Fibroblast of mammary gland (primary cell): Measurements from ENCODE around the gene EPB41.

Experiments
- DNase-seq: peaks from one replicate; pipeline ENCODE4 v3.0.0-alpha.2; 2010; ENCODE audit warnings: low read depth
- H3K4me3 ChIP-seq: 2 replicates; pipeline ENCODE4 v1.5.1; 2011; ENCODE audit warnings: low read depth, mild to moderate bottlenecking, low read length, moderate library complexity; ENCODE audit not compliant: control insufficient read depth
- CTCF ChIP-seq: conservative IDR thresholded peaks from 2 replicates; pipeline ENCODE4 v1.5.1; 2011; ENCODE audit warnings: low read depth, low read length, inconsistent platforms; ENCODE audit not compliant: control insufficient read depth, insufficient read depth

Gene EPB41

GRCh38 chr1:28897789-28898188 lies 16.6 kb upstream of the EPB41 start:
- H3K4me3 ChIP-seq = no peak overlapping the region
- TF ChIP-seq CTCF = no peak
- no peak for DNase-seq

- no peak for DNase-seq
- no peak overlapping the region for H3K4me3 ChIP-seq
- TF ChIP-seq CTCF = no peak
Measured at GRCh38 chr1:28898405-28898881, 15.9 kb upstream of the EPB41 start.

DNA sequence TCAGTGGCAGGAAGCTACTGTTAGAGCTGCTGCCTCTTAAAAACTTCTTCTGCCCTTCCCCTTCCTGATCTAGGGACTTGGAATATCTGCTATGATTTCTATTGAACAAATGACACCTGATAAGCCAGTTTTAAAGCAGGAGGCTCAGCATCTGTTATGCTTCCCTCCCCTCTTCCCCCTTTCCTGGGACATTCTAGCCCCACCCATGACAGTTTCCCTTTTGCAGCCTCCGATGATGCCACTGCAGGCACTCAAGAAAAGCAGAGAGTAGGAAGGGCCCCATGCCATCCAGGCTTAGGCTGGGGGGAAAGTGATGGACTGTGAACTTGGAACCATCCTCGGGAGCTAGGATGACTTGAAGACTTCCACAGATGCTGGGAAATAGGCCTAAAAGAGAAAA lies 15.1 kb upstream of the EPB41 start:
- no peak for TF ChIP-seq CTCF
- no peak overlapping the region for H3K4me3 ChIP-seq
- DNase-seq = no peak

GRCh38 chr1:28900562-28900961 lies 13.8 kb upstream of the EPB41 start:
- DNase-seq = no peak
- no peak overlapping the region for H3K4me3 ChIP-seq
- TF ChIP-seq CTCF = no peak

DNA sequence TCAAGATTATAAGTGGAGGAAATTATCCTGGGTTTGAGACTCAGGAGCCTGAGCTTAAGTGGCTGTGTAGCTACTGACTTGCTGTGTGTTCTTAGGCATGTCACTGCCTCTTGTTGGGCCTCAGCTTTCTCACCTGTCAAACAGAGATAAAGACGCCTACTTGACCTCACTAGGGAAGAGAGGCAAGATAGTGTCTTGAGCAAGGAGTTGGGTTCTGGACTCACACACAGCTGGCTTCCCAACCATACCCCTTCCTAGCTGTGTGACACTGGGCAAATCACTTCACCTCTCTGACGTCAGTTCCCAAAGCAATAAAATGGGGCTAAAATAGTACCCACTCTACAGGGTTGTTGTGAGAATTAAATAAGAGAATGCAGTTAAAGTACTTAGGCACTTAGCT lies 11.6 kb upstream of the EPB41 start:
- no peak overlapping the region for H3K4me3 ChIP-seq
- no peak for DNase-seq
- no peak for TF ChIP-seq CTCF

- no peak for TF ChIP-seq CTCF
- no peak overlapping the region for H3K4me3 ChIP-seq
- no peak for DNase-seq
Measured at GRCh38 chr1:28905921-28906666, 8.3 kb upstream of the EPB41 start.
